Left renal pelvis (tissue), 4 donors: ENCODE measurements around the gene CSN3. TPM values are rescaled to one million over a fixed set of nuclear protein-coding genes. Genes with fewer than 3 reads are reported as not detected.
"Not testable (repeated sequence)": the region's sequence is repeated elsewhere in the genome, so short reads cannot be mapped to it uniquely, and the experiment has no call there.

Experiments used
- DNase-seq, 4 donors: peaks; one replicate each; pipeline ENCODE4 v3.0.0-alpha.2; 2013; ENCODE audit warnings: low read depth in 4 of 4, low spot score in 3 of 4
- polyA plus RNA-seq, 4 donors: library from polyadenylated mRNA; unstranded; fragments of 120-200 nt; gene quantifications; one replicate each; pipeline ENCODE4 v1.2.1, GENCODE V29; 2013; ENCODE audit not compliant: insufficient read length in 4 of 4

The CSN3 gene
- not detected for polyA plus RNA-seq

- DNase-seq, result not testable (repeated sequence)
Measured at GRCh38 chr4:70242297-70242696, at the start of gene CSN3. TSS of gene CSN3 (plus strand) at chr4:70242597. CDS start at chr4:70244820, 2,223 bp downstream.

DNA sequence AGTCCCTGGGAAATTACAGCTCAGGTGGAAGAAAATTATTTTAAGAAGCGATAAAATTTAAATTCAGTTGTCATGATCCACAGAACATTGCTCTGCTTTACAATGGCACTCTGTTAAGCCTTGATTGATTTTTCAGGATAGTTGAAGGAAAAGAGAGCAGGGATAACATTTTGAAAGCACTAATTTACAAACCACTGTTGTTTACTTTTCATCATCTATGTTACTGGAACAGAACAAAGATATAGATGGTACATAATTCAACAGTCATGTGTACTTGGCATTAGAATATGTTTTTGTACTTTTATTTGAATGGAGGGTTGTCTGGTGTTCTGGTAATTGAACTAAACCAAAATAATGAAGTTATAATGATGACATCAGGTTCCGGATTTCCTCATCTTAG is 49.5 kb upstream of the CSN3 start:
- DNase-seq, result no peak

- DNase-seq, result no peak
Measured at GRCh38 chr4:70195425-70195824, 47.0 kb upstream of the CSN3 start, which contains the start of gene ODAM. TSS of gene ODAM (plus strand) at chr4:70195725. CDS start at chr4:70196544, 819 bp downstream.

DNA sequence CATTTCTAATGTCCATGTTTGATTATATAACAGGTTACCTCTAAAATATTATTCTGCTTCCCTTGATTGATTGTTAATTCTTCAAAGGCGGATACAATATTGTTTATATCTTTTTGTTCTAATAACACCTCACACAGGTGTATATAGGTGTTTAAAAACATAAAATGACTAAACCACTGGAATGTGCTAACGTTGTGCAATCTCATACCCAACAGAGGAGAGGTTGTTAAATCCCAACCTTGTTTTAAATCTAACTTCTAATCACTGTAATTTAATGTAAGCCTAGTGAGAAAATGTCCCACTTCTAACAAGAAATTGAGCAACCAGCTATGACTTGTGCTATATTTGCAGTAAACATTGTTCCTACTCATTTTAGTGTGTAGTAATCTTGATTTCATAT is 45.5 kb upstream of the CSN3 start:
- no peak for DNase-seq

DNA sequence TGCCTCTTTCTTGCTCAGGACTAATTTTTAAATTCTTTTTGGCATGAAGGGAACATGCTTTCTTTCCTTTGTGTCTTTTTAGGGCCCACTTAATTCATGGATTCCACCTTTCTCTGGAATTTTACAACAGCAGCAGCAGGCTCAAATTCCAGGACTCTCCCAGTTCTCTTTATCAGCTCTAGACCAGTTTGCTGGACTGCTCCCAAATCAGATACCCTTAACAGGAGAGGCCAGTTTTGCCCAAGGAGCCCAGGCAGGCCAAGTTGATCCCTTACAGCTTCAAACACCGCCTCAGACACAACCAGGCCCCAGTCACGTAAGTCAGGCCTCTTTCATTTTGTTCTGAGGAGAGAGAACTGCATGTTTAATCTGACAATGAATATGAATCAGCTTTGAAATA is 44.6 kb upstream of the CSN3 start:
- DNase-seq, result no peak

DNA sequence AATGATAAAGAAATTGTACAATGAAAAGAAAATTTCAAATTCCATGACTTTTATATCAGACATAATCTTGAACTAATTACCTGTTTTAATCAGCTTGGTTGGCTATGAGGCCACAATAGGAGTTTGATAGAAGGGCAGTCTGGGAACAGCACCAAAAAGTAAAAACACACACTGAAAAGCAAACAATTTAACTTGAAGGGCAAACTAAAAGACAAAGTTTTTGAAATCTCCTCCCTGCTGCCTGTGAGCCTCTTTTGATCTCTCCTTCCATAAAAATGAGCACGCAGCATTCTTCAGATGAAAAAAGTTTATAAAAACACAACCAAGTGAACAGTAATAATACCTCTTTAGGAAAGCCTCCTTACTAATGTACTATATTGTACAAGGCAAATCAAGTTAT is 38.8 kb upstream of the CSN3 start:
- DNase-seq, result no peak

- DNase-seq, result not testable (repeated sequence)
Measured at GRCh38 chr4:70212752-70213151, 29.6 kb upstream of the CSN3 start.

DNA sequence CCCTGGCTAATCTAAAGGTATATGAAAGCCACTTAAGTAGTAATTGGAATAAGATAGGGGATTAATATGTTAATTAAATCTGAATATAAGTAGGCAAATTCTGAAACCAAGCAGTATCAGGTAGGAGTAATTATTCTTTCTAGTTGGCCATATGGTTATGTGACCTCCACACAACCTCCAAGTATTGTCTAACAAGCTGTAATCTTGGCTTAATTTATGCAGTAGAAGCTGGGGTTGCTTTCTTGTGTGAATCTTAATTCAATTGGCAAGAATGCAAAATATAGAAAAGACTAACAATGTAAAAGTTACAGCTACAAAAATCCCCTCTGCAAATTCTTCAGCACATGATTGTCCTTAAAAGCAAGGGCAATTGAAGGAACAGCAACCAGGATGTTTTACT is 26.3 kb upstream of the CSN3 start:
- DNase-seq, result not testable (repeated sequence)

GRCh38 chr4:70216550-70216949 is 25.8 kb upstream of the CSN3 start:
- not testable (repeated sequence) for DNase-seq

DNA sequence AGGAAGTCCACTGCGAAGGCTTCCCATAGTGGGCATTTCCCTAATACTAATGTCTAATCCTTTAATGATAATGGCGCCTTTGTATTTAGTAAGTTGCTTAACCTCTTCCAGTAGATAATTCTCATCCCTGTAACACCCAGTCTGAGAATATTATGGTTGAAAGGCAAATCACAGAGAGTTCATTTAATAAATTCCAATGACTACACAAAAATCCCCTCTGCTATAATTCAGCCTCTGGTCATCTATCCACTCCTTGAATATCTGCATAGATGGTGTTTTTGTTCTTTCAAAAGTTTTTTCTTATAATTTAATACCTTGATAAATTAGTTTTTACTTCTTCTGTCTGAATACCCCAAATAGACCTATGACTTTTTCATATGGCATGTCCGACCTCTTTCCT is 21.0 kb upstream of the CSN3 start:
- DNase-seq, result not testable (repeated sequence)

DNA sequence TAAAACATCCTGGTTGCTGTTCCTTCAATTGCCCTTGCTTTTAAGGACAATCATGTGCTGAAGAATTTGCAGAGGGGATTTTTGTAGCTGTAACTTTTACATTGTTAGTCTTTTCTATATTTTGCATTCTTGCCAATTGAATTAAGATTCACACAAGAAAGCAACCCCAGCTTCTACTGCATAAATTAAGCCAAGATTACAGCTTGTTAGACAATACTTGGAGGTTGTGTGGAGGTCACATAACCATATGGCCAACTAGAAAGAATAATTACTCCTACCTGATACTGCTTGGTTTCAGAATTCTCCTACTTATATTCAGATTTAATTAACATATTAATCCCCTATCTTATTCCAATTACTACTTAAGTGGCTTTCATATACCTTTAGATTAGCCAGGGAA is 20.6 kb upstream of the CSN3 start:
- not testable (repeated sequence) for DNase-seq

GRCh38 chr4:70225824-70226223 is 16.6 kb upstream of the CSN3 start, which contains the start of gene FDCSP:
TSS of gene FDCSP (plus strand) at chr4:70226124. CDS start at chr4:70231195, 5,071 bp downstream.
- DNase-seq, result no peak

DNA sequence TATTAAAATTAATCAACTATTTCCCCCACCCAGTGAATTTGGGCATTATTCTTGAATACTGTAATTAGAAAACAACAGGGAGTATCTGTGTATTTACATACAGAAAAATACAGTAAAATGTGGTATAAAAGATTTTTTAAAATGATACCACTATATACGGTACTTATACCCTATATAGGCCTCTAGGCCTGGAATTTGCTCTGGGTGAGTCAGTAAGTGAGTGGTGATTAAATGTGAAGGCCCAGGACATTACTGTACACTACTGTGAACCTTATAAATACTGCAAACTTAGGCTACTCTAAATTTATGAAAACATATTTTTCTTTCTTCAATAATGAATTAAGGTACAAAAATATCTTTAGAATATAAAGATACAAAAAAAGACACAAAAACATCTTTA is 6.3 kb upstream of the CSN3 start:
- DNase-seq, result no peak

- DNase-seq, result no peak
Measured at GRCh38 chr4:70239131-70239883, 3.1 kb upstream of the CSN3 start.

DNA sequence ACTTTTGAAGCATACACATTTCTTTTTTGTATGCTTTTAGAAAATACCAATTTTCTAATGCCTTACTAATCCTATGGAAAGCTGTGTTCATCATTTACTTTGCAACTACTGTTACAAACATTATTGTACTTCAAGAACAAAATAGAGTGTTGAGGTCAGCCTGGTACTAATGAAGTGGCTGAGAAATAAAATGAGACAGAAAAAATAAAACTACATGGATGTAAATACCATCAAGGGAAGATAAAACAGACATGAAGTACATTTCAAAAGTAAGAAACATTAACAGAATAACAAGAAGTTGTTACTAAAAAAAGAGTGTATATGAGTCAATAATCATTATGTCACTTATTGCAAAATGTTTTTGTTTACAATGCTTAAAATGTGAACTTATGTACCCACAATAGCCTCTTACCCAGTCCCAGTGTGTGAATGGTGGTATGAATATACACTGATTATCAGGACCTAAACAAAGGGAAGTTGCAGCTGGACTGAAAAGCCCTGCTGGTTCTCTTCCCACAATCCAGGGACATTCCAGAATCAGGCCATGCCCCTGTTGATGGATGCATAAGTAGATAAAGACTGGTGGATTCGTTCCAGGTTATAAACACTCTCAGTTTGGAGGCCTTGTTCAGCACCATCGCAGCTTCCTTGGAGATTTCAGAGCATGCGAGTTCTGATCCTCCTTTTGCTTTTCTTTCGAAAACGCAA is 2.4 kb upstream of the CSN3 start:
- DNase-seq, result no peak

- DNase-seq, result no peak
Measured at GRCh38 chr4:70243091-70243490, 694 bp downstream of the CSN3 start.

DNA sequence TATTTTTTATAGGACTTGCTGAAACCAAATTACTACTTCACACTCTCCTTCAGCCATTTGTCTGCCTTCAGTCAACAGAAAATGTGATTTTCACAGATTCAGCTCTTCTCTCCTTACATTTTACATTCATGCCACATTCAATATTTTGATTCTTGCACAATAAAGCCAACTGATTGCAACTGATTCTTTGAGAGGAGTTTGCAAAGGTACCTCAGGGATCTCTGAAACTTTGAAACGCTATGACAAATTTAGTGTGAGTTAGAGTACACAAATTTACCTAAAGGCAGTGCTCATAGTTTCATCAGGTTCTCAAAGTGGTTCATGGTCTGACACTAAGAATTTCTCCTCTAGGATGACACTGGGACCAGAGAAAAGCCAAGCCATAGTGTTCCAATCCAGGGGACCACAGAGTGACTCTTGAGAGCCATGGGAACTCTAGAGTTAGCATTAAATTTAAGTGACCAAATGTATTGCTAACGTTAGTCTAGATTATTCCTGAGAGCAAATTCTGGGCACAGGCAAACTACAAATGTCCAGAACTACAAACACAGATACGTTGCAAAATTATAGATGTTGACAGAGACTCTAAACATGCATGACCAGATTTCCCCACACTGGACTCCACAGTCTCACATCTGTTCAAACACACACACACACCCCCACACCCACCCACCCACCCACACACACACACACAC is 9.0 kb downstream of the CSN3 start:
- DNase-seq, result no peak

DNA sequence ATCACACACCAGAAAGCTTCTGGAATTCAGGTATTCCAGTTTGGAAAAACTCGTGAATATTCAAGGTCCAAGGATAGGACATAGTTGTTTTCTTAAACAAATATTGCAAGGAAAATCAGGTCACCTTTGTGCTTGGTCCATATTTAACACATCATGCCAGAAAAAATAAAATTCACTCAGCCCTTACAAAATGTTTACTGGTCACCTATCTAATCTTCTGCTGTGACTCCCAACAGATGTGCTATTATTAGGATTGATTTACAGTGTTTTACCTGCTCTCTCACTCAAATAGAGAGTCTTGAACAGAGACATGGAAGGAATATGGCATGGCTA is 9.5 kb downstream of the CSN3 start:
- no peak for DNase-seq

DNA sequence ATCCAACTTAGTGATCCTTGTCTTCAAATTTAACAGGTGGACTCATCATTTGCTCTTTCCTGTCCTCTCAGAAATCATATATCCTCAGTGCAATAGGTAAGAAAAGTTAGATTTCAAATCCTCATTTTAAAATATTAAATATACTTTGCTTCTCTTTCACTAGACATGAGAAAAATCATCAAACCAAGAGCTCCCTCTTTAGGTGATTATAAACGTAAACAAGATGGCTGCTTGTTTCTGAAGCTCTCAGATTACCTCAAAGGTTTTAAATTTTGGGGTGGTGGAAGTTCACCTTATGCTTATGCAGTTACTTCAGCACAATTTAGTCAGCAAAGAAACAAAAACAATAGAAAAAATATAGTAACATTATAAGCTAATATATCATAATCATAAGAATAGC is 27.3 kb downstream of the CSN3 start:
- no peak for DNase-seq

DNA sequence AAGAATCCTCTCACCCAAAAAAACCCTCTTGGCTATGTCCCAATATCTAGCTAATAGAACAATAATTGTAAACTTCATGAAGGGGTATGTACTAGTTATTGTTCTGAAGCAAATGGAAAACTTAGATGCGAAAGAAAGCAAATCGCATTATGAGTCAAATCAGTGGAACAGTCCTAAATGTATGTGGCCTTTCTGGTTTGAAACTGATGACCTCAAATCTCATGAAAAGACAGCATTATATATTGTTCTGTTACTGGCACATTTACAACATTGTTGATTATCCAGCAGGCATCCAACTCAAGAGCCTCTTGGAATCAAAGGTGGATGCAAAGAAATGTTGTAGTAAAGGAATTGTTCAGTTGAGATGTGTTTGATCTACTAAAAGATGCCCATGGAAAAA is 34.7 kb downstream of the CSN3 start:
- no peak for DNase-seq

DNA sequence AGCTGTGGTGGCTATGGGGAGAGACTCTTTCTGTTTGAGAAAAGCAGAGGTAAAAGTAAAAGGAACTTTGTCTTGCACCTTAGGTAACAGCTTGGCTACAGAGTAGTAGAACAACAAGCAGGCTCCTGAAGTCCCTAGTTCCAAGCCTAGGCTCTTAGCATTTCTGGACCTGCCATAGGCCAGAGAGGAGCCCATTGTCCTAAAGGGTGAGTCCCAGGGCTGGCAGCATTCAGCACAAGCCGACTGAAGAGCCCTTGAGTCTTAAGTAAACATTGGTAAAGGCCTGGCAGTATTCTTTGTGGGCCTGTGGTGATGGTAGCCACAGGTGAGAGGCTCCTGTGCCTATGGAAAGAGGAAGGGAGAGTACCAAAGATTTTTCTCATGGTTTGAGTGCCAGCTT is 38.2 kb downstream of the CSN3 start:
- DNase-seq, result no peak

DNA sequence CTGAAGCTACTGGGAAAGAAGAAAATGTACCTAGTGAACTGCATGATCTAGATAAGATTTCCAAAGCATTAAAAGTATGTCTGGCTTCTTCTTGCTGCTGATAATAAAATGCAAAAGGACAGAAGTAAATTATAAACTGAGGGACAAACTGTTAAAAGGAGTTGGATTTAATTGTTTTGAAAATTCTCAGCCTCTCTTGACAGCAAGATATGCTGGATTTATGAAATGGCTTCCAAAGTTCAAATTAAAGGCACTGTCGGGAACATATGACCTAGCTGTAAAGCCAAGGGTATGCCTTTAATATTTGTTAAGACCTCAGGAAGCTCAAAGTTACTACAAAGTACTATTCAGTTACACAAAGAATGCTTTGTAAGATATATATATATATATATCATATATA is 46.3 kb downstream of the CSN3 start:
- no peak for DNase-seq
